Stimulated activated CD4-positive, alpha-beta T cell treated with anti-CD3 and anti-CD28 coated beads, Interleukin-2, amount 100 ng/mL, for 4 hours (primary cell): ENCODE data around the gene CERKL.

Experiments
- DNase-seq: peaks from one replicate; pipeline ENCODE4 v3.0.0-alpha.2; 2020; ENCODE audit warnings: low read depth

The CERKL gene

DNA sequence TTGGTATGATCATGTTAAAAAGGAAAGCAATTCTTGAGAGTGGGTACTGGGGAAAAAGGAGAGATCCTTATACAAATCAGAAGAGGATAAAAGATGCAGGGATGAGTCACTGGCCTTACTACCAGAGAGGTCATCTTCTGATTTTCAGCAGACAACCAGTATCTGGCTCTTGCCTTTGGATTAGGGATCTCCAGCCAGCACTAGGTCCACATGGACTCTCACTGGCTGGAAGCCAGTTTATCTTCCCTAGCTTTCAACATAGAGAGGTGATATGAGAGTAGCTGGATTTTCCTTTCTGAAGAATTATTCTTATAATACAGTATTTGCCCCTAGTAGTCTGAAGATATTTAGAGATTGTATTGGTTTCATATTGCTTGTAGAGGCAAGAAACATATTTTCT lies 30.2 kb downstream of the CERKL start:
- DNase-seq: no peak

DNA sequence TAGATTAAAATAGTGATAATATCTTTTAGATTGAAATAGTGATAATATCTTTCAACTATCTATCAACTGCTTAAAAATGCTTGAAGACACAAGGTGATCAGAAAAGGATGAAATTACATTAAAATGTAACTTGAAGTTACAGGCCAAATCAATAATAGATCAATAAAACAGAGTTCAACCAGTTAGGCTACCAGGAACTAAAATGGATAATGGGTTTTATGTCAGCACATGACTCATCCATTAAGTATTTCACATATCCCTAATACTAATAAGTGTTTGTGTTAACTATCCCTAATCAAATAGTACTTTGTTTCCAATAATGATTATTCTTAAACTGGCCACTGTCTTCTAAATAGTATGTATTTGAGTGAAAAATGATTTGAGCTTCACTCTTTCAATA lies 33.7 kb downstream of the CERKL start:
- no peak for DNase-seq

DNA sequence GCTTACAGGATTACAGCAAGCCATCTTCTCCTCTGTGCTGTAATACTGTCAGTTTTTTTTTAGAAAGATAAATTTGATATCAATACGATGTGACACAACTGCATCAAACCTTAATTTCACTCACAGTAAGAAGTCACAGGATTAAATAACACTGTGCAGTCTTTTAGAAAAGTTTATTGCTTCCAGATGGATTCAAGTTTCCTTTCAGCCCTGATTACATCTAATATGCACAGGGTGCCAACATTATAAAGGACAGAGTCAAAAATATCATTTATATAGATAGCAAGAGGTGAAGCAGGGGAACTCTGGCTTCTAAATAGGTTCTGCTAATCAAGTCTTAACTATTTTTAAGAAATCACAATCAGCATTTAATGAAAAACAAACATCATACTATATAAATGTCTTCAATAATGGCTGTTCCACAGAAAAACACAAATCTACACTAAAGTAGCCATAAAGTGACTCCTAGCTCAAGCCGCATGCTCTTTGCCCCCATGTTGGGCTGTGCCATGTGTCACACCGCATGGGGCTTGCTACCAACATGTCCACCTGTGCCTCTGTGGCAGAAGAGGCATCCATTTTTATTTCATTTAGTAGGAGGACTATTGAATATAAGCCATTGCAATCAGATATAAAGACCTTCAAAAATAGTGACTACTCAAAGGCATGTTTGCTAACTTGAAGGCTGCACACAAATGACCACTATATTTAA lies 35.0 kb downstream of the CERKL start:
- DNase-seq: no peak

DNA sequence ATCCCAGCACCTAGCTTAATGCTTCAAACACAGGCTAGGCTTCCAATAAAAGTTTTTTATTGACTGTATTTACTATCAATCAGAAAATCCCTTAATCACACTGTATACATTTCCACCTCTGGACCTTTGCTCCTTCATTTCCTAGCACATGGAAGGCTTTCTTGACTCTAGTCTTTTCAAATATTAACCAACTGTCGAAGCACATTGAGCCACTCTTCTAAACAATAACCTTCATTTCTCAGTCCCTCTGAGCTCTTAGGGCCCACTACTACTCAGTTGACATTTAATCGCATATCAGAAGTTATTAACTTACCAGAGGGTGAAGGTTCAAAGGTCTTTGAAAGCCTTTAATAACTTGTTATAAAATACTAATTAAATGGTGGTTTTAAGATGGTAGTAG lies 37.4 kb downstream of the CERKL start:
- DNase-seq: no peak

DNA sequence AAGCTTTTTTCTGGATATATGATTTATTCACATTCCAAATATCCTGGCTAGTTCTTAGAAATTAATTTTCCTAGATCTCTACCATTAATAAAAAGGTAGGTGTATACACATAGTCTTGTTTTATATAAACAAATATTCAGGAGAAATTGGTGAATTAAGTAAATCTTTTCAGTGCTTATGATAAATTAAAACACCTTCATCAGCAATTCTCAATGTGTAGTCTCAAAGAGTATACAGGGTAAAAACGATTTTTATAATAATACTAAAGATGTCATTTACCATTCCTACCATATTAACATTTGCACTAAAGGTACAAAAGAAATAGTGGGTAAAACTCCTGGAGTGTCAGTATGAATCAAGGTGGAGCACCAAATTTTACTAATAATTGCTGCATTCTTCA lies 40.2 kb downstream of the CERKL start:
- DNase-seq: no peak

DNA sequence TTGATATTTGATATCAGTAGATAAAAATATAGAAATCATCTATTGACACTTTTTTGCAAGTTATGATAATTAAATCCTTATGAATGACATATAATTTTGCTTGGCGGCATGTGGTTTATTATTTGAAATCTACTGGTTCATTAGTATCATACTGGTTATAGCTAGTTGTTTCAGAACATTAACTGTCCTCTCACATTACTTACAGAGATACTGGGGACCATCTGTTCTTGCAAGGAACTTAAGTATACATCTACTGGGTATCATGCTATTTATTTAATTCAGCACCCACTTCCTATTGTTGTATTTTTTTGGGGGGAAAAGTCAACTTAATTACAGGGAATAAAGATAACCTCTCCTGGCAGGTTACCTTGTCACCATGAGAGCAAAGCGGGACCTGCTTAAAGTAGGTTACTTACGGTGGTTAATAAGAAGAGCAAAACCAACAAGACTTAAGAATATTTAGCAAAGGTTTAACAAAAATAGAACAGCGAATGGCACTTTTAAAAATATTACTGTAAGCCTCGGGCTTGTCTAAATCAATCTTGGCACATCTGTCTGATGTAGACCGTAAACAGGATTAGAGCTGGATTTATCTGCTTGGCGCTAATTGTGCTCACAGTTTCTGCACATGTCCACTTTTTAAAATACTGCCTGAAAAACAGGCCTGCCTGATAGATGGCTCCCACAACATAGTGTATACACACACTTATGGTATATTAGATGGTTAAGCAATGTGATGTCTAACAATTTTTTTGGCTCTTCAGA lies 41.8 kb downstream of the CERKL start:
- DNase-seq: no peak

DNA sequence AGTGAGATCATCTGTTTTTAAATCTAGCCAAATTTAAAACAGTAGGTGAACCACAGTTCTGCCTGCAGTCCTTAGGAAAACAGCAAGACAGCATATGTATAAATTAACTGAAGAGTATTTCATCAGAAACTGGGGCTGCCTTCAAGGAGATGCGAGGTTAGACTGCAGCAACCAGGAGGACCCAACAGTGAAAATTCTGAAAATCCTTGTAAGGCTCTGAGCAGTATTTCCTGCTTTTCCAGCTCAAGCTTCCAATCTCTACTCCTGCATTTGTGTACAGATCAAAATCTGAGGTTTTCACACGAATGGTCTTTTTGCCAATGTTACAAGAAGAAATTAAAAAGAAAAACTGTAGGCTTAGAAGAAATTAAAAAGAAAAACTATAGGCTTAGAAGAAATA lies 43.7 kb downstream of the CERKL start:
- no peak for DNase-seq

DNA sequence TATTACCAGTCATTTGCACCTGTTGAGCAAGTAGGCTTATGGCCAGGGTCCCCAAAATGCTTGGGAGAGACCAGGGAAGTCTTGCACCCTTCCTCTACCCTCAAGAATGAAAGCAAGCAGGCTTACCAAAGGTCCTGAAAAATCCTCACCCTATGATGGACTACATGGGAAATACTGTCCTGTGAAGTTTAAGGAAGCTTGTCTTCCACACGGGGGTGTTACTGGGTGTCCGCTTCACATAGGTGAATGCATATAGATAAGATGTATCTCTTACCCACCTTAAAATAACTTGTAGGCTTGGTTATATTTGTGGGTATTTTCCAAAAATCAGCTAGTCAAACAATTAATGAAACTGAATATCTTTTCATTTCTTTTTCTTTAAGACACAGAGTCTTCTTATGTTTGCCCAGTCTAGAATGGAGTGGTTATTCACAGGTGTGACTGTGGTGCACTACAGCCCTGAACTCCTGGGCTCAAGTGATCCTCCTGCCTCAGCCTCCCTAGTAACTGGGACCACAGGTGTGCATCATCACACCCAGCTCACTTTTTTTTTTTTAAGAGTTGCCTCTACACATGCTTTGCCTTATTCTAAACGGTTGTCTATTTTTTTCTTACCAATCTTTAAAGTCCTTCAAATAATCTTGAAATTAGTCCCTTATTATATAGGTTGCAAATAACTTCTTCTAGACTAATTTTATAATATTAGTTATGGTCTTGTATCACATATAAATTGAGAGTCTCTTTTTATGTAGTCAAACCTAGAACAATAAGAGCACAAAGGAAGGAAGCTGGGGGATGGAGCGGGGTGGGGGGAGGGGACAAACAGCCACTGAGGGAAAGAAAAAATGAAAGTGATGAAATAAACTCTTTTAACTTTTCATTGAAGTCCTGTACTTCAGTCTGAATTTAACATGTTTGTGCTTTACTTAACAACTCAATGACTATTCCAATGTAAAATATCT lies 49.0 kb downstream of the CERKL start:
- no peak for DNase-seq

DNA sequence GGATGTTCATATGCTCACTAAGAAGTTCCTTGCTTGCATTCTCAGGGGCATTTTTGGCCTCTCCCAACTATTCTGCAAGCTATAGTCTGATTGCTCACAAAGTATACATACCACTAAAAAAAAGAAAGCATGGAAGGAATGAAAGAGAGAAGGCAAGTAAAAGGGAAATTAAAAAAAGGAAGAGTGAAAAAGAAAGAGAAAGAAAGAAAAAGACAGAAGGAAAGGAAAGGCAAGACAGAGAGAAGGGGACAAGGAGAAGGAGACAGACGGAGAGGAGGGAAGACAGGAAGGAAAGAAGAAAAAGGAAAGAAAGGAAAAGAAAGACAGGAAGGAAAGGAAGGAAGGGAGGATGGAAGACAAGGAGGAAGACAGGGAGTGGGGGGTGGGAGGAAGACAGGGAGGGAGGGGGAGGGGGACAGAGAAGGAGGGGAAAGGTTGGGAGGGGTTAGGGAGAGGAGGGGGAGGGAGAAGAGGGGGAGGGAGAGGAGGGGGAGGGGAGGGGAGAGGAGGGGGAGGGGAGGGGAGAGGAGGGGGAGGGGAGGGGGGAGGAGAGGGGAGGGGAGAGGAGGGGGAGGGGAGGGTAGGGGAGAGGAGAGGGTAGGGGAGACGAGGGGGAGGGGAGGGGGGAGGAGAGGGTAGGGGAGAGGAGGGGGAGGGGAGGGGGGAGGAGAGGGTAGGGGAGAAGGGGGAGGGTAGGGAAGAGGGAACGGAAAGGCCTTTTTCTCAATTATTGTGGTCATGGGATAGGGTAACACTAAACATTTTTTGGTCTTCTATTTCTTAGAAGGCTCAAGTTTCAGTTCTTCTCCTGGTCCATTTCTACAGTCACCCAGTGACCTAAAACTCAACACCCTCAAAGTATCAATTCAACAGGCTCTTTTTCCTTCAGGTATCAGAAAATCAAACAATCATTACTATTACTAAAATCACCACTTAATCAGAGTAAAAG lies 50.7 kb downstream of the CERKL start:
- DNase-seq: no peak

DNA sequence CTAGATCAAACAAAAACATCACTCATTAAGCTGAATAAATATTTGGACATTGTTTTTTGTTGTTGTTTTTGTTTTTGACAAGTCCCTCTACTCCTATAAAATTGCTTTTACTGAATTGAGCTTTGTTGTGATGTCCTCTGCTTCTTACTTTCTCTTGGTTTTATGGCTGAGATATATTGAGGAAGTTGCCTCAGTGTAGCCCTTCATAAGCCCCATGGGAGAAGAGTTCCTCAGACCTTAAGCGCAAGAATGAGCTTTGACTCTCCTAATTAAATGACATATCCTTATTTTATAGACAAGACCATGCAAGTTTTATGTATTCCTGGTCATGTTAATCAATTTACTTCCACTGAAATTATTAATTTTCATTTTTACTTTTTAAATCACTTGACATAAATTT lies 54.9 kb downstream of the CERKL start:
- DNase-seq: no peak

DNA sequence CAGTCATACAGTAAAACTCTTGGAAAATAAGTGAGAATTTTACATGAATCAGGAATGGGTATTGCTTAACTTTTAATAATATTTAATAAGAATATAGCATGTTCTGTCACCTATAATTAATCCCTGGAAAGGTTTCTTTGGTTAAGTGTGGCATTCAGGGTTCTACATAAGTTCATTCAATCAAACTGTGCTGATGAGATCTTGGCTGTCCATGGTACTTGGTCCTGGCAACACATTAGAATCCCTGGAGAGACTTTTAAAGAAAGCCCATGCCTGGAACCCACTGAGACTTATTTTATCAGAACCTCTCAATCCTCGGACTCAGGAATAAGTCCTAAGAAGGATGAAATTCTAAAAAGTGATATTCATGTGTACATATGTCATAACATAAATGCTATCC lies 60.3 kb downstream of the CERKL start:
- no peak for DNase-seq

DNA sequence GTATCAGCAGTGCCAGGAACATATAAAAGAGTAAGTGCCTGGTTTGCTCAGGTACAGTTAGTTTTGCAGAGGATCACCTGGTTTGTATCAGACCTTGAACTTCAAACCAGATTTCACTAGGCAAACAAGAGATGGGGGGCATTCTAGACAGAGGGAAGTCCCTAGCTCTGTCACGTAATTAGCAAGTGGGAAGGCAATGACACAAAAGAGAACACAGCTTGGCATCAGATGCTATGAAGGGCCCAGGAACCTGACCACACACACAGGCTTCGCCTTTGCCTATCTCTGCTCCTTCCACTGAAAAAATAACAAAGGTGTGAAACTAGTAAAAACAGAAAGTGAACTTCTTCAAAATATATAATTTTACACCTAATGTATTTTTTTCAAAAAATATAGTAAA lies 62.6 kb downstream of the CERKL start:
- DNase-seq: no peak

DNA sequence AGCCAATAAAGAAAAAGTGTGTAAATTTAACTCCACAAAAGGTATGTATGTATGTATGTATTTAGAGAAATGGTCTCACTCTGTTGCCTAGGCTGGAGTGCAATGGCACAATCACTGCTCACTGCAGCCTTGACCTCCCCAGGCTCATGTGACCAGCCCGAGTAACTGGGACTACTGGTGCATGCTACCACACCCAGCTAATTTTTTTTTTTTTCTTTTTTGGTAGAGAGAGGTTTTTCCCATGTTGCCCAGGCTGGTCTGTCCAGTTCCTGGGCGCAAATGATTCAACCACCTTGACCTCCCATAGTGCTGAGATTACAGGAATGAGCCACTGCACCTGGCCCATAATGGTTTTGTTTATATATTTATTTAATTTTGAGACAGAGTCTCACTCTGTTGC lies 67.1 kb downstream of the CERKL start:
- DNase-seq: no peak

DNA sequence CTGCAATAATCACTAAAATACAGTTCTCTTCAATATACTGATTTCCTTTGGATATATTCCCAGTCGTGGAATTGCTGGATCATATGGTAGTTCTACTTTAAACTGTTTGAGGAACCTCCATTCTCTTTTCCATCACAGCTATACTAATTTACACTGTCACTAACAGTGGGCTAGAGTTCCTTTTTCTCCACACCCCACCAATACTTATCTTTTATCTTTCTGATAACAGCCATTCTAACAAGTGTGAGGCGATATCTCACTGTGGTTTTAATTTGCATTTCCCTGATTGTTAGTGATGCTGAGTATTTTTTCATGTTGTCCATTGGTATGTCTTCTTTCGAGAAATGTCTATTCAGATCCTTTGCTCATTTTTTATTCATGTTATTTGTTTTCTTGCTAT lies 68.4 kb downstream of the CERKL start:
- DNase-seq: no peak

DNA sequence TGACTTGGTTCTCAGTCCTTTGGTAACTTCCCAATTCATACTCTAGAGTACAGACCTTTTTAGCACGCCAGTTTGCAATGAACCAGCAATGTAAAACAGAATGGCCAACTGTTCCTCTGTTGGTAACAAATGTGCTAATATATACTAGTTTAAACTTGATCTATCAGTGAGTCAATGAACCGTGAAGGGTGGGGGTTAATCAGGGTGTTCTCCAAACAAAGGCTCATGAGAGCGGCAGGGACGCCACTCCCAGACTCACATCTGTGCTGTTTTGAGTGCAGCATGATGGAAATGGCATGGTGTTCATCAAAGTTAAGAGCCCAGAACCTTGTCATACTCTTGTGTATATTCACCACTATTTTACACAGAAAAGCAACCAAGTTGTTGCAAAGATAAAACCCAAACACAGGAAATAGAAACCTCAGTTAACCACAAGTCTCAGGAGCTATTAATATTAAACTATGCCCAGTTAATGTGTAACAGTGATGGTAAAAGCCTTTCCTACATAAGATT lies 70.3 kb downstream of the CERKL start:
- no peak for DNase-seq

DNA sequence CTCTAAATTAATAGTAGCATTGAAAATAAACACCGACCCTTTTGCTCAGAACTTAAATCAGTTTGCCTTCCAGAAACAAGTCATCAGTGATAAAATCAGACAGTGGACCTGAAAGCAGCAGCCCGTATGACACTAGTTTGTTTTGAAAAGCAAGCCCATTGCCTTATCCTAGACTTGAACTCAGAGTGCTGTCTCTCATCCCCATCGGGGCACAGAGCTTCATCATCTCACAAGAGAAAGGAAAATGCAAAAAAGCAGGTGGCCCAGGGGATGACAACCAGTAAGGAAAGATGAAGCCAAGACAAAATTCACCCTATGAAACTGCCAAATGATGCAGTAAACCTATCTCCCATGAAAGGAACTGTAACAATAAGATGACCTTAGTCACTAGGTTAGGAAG lies 71.2 kb downstream of the CERKL start:
- no peak for DNase-seq

DNA sequence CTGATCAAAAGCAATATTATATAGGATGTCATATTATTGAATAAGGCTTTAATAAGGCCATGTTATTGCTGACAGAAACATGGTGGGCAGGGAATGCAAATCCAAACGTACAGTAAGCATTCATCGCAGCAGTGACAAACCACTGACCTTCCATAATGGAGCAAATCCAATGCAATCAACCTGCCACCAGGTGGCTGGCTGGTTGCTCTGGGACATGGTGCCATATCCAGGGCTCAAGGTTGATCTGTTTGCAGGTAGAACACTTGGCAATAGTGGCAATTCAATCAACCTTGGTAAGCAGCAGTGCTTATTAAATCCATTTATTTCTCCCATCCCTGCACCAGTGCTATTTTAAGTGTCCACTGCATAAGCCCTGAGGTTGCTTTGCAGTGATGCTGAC lies 75.4 kb downstream of the CERKL start:
- DNase-seq: no peak

DNA sequence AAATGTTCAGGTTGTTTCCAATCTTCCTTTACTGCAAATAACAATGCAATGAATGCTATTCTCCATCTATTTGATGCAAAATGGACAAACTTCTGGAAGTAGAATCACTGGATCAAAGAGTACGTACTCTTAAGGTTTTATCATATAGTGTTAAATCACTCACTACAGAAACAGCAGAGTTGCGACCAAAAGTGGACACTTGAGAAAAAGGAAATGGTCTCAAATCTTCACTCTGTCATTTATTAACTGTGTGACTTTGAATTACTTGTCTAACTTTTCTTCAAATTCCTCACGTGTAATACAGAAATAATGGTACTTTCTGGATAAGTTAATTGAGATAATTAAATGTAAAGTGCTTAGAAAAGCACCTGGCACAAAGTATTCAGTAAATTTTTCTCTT lies 78.1 kb downstream of the CERKL start:
- DNase-seq: no peak

DNA sequence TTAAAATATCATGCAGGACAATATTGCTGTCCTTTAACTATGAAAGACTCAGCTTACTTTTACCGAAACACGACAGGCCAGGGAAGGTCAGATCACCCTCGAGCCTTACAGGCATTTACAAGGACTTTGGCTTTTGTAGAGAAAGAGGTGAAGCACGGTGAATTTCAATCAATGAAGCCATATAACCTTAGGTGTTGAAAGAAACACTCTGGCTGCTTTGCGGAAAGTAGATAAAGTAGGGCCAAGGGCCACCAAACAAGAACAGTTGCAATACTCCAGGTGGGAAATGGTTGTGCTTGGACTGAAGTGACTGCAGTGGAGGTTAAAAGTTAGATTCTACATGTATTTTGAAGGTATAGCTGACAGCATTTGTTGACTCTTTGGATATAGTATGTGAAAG lies 80.5 kb downstream of the CERKL start:
- DNase-seq: no peak

DNA sequence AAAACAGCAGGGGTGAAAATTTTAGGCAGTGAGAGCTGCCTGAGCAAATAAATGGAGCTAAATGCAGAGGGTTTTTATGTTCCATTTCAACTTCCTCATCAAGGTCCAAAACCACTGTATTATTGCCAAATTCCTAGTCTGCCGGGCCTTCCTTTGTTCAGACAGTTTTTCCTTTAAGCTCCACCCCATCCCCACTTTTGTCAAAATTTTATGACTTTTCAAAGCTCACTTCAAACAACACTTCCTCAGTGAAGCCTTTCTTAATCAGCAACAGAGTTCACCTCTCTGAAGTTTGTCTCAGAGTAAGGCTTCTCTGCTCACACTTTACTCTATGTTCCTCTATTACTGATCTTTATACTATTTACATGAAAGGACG lies 81.3 kb downstream of the CERKL start:
- DNase-seq: no peak

DNA sequence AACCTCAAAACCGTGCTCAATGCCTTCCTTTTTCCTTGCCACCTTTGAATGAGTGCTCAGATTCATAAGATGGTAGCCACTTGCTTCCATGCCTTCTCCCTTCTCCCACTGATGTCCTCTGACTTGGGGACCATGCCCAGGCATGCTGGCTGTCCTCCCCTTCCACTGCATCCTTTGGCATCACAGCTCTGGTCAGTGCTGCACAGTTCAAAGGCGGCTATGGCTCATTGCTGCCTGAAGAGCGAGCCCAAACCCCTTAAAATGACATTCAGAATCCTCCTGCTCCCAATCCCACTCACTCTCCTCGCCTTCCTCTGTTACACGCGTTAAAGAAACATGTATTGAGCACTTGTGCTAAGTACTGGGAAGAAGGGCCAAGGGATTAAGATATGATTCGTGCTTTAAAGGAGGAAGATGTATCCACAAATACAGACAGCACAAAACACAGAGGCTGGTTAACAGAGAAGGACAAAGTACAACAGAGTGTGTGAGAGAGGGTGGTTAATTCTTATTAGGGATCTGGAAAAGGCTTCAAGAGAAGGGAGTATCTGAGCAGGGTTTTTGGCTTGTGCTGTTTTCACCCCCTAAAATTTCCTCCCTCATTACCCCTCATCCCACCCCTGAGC lies 81.8 kb downstream of the CERKL start:
- no peak for DNase-seq
